ENCODE results near the gene STX5.
"Not testable (repeated sequence)": the region's sequence is repeated elsewhere in the genome, so short reads cannot be mapped to it uniquely, and the experiment has no call there.

STX5 gene

DNA sequence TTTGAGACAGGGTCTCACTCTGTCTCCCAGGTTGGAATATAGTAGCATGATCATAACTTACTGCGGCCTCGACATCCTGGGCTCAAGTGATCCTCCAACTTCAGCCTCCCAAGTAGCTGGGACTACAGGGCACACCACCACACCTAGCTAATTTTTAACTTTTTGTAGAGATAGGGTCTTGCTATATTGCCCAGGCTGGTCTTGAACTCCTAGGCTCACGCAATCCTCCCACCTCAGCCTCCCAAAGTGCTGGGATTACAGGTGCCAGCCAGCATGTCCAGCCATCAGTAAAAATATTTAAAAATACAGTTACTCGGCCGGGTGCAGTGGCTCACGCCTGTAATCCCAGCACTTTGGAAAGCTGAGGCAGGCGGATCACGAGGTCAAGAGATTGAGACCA is 3.7 kb downstream of the STX5 start:
- DNase-seq = not testable (repeated sequence)

DNA sequence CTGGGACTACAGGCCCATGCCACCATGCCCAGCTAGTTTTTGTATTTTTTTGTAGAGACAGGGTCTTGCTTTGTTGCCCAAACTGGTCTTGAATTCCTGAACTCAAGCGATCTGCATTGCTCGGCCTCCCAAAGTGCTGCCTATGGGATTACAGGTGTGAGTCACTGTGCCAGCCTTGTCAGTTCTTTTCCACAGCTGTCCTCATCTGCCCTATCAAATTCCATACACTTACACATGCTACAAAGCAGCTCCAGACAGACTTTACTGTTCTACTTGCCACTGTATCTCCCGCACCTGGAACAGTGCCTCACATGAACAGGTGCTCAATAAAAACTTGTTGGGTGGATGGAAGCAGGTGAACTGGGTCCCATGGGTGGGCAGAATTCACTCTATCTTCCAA is 8.2 kb downstream of the STX5 start:
- no peak for DNase-seq

DNA sequence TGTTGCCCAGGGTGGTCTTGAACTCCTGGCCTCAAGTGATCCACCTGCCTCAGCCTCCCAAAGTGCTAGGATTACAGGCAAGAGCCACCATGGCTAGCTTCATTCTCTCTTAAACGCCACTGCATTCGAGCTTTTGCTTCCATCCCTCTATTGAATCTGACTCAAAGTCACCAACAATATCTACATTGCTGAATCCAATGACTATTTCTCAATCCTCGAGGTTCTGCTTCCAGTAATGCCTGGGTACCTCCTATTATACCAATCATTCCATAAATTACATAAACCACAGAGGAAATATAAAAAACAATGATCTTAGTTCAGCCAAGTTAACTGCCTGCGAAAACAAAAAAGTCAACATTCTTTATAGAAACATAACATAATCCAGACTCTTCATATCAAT is 14.7 kb downstream of the STX5 start:
- DNase-seq = no peak

DNA sequence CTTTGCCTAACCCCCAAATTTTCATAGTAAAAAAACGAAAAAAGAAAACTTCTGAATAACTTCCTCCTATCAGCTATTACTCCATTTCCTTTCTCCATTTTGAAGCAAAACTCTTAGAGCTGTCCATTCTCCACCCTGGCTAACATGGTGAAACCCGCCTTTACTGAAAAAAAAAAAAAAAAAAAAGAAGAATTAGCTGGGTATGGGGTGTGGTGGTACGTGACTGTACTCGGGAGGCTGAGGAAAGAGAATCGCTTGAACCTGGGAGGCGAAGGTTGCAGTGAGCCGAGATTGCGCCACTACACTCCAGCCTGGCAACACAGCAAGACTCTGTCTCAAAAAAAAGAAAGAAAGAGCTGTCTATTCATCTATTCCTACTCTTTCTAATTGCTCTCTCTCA is 15.3 kb downstream of the STX5 start:
- no peak for DNase-seq

DNA sequence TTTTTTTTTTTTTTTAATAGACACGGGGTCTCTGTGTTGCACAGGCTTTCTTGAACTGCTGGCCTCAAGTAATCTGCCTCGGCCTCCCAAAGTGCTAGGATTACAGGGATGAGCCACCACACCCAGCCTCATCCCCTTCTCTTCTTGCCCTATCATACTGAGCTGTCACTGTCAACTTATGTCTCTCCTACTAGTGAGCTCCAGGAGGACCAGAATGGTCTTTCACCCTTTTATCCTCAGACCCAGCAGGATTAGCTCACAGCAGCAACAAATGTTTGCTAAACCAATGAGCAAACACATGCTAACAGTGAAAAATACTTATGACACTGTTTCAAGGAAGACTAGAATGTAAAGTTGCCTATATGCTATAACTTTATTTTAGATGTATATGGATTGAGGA is 20.2 kb downstream of the STX5 start:
- DNase-seq = no peak

DNA sequence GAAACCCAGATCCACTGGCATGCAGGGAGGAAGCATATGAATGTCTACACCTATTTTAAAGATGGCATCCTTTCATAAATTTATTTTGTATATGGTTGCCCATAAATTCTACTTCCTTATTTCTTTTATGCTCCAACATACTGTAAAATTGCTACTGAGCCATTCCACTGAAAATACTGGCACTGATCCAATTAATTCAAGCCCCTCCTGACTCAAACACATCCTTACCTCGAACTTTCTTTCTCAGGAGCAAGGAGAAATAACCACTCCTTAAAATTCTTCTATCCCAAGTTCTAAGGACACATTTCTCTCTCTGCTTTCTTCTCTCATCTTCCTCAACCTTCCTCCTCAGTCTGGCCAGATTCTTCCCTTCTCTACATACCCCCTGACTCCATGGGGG is 21.1 kb downstream of the STX5 start:
- DNase-seq = no peak

DNA sequence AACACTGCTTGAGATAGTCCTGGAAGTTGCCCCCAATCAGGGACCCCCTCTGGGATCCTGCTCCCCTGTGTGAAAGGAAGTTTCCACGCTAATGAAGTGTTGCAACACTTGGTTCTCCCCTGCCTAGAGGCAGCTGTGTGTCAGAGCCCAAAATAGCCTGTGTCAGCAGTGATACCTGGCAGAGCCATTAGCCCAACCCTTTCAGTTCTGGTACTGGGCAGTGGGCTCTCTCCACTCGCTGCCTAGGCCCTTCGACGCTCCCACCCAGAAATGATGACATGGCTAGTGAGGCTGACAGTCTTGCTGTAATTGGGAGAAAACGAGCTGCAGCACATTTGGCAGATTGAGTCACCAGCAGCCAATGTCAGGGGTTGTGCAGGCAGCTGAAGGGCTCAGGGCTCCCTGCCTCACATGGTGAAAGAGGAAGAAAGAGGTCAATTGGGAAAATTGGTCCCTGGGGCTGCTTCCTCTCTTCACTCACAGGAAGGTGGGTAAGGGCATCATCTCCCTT is 25.2 kb downstream of the STX5 start:
- no peak for DNase-seq

DNA sequence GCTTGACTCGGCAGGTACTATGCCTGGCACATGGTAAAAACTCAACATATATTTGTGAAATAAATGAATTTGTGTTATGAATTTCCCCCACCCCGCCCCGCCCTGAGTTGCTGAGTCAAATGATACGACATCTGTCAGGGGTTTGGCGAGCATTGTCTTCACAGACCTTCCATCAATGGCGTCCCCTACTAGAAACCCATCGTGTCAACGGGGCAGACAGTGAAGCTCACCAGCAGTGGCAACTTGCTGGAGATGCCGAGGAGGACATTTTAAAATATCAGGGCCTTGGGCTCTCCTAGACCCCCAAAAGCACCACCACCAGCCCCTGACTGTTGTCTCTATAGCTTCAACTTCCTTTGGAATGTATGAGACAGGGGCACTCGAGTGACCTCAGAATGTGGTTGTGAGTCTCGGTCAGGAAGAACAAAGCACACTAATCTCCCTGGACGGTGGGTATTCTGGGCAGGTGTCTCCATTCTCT is 25.9 kb downstream of the STX5 start:
- no peak for DNase-seq

DNA sequence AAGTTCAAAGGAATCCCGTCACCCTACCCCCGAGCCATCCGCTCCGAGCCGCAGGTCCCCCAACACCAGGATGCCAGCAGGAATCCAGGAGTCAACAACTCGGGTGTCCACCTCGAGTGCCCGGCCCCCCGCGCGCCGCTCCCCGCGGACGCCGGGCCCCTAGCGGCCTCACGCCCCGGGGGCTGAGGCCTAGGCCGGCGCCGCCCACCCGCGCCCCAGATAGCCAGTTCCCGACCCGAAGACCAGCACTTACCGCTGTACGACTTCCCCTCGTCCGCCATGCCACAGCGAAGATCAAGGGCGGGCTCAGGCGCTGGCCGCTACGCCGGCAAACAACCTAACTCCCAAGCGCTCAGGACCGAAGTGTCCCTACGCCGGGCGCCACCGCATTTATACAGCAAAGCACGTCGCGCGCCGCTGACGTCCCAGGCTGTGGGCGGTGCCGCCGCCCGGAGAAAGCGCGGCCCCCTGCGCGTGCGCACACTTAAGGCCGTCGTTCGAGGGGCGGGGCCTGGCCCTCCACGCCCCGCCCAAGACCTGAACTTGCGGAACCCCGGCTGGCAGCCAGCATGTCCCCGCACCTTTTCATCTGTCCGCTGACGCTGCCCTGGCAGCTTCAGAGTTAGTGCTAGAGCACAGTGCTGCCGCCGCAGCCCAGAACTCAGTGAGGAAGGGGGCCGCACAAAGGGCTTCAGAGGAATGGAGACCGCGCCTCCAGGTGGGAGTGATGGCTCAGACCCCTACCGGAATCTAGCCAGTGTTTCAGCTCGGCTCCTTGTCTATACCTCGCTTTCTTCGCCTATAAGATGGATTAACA is 26.6 kb downstream of the STX5 start, which contains the start of gene NXF1:
Gene NXF1 (minus strand): TSS at position 365 of the 817 bp plus-strand sequence. CDS start 84 bp downstream, at position 281.
- peak; percentile 88 for DNase-seq

DNA sequence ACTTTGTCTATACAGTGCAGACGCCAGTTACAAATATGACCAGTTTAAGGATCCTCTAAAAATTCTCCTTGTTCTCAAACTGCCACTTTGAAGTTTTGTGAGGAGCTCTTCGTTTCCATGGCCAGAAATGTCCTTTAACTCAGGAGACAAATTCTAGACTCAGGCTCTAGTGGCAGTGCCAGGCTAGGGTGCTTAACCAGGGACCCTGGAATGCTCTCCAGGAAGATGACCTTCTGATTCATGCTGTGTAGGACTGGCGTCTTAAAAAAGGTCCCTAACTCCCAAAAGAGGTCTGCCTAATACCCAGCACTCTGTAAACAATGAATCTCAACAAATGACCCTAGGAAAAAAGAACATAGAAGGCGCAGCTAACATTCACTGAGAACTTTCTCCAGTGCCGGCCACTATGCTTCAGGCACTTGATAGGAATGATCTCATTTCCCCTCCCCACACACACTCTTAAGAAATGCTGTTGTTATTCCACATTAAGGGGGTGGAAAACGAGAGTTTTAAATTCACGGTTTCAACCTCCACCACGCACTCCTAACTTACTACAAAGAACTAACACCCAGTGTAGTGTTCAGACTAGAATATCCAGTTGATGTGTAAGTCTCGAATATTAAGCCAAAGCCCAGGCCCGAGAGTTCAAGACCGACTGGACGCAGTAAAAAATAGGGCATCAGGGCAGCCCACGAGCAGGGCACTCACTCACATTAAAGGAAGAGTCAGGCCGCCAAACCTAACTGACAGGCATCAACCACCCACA is 27.4 kb downstream of the STX5 start:
- DNase-seq = no peak

DNA sequence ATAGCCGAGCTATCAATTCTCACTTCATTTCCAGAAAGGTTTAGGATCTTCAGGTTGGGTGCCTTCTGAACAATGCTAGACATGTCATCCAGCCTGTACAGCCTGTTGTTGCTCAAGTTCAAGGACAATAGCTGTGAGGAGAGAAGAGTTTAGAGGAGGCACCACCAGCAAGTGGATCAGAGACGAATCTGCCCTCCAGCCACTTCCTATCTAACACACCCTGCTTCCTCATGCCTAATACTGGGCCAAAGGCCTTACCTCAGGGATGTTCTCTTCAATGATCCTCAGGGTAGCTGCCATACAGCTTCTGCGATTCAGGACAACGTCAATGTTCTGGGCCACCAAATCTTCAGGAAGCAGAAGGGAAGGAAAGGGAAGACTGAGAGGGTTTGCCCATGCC is 30.8 kb downstream of the STX5 start:
- DNase-seq = no peak

DNA sequence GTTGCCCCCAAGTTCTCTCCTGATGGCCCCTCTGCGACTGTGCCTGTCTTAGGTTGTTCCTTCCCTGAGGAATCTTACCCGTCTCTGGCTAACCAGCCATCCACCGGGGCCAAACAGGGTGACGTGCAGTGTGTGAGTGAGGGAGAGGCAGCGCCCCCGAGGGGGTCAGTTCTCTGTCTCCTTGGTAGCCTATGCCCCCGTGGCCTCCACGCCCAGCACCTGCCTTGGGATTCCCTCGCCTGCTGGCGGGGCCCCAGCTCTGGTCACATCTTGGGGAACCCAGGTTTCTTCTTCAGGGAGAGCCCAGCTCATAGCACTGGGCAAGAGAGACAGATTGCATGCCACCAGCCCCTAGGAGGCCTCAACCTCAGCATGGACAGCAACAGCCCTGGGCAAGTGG is 32.4 kb downstream of the STX5 start:
- DNase-seq = no peak

DNA sequence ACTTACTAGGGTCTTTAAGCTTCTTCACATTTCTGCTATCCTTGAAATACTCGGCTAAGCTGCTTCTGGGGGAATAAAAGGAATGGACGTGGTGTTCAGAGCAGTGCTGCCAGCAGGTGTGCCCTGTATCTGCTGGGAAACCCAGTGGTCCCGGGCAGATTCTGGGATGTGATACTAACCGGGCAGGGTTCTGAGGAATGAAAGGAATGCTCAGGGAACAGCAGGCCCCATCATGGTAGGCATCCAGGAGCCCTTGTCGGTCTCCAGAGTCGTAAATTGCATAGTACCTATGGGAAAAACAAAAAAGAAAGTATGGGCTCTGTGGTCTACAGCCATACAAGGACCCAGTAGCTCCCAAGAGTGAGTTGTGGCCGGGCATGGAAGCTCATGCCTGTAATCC is 35.6 kb downstream of the STX5 start:
- no peak for DNase-seq

DNA sequence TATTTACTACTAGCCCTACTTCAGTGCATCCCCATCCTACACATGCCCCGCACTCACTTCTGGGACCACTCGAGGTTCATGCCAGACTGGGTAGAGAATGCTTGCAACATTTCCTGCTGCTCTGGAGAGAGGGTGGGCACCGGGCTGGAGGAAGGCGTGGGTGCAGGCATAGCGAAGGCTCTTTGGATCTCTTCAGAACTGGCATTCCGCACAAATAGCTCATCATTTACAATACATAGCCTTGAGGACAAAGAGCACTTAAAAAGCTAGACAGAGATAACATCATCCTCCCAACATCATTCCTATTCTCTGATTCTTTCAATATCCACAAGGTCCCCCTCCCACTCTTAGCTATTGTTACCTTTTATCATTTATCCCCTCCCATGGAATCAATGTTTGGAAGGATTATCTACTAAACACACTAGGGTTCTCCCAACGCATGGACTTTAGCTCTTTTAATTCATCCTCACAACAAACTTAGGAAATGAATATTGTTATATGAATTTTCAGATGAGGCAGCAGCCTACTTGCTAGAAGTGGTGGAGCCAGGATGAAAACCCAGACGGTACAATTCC is 37.6 kb downstream of the STX5 start:
- DNase-seq = no peak

DNA sequence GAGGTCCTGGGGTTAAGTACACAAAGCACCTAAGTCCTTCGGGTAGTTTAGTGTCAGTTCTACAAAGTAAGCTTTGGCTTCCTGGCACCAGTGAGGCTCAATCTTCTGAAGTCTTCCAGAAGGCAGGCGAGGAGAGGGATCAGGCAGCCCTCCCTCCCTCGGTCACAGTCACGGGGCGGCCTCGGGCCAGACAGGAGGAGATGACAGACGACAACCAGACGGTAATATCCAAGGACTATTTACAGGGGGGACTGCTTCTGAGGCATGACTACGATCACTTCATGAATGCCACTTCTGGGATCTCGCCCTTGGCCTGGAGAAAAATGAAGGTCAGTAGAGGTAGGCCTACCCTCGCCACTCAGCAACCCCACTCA is 39.7 kb downstream of the STX5 start:
- peak; percentile 39 for DNase-seq

DNA sequence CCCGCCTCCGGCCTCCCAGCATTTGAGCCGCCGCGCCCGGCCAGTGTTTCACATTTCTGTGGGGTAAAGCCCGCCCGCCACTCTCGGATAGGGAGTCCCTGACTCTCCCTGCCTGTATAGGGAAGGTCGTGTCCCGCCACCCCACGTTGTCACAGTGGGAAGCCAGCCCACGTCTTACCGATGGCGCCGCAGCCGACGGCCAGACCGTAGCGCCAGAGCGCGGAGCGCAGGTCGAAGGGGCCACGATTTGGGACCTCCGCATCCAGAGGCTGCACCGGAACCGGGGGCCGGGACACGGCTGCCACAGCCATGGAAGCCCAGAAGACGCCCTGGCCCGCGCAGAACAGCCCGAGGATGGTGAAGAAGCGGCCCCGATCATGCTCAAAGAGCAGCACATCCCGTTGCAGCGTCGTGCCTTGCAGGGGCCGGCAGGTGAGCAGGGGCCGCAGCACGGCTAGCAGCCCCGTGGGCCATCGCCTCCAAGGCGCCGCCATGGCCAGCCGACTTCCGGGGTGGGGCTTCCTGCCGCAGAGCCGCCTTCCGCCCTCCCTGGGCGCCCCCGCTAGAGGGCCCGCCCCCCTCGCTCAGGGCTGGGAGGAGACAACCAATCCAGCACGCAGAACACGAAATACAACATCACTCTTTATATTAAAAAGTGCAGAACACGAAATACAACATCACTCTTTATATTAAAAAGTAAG is 40.2 kb downstream of the STX5 start, which contains the start of gene TMEM223:
Gene TMEM223 (minus strand): TSS at position 506 of the 701 bp plus-strand sequence. CDS start 12 bp downstream, at position 494.
- peak; percentile 66 for DNase-seq

DNA sequence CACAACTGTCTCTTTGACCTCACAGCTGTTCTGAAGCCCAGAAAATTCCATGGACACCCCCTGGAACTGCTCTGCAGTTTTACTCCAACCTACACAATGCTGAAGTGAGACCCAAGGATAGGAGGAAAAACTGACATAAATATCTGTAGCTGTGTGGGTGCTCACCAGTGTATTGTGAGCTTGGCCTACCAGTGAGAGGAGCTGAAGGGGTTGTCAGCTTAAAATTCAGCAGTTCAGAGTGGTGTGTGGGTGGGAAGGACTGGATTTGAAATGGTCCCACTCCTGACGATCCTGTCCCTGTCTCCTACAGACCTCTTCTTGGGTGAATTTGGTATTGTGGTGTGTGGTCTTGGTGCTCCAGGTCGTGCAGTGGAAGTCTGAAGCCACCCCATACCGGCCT is 42.3 kb downstream of the STX5 start:
- no peak for DNase-seq

DNA sequence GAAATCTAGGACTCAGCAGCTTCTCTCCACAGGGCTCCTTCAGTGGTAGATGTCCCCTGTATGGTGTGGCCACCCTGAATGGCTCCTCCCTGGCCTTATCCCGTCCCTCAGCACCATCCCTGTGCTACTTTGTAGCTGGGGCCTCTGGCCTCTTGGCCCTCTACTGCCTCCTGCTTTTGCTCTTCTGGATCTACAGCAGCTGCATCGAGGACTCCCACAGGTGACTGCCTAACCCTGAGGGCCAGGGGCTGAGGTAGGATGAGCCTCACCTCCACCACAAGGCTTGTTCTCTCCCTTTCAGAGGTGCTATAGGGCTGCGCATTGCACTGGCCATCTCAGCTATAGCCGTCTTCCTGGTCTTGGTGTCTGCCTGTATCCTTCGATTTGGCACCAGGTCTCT is 42.9 kb downstream of the STX5 start:
- no peak for DNase-seq

DNA sequence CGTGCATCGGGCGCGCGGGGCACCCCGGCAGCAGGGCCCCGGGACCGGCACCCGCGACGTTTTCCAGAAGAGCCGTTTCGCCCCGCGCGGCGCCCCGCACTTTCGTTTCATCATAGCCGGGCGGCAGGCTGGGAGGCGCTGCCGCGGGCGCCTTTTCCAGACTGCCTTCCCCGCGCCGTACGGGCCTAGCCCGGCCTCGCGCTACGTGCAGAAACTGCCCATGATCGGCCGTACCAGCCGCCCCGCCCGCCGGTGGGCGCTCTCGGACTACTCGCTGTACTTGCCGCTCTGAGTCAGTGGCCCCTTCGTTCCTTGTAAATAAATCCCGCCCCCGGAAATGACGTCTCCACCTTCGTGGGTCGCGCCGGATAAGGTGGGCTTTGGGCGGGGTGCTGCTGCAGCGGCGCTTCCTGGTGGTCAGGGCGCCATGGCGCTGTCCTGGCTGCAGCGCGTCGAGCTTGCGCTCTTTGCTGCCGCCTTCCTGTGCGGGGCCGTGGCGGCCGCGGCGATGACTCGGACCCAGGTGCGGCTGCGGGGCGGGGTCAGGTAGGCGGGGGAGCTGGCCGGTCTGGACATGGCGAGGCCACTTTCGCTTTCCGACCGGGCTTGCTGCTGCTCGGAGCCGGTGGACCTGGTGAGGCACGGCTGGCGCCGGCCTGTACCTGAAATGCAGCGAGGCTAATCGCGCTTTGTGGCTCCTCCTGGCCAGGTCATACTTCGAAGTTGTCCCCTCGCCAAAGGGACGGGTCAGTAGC is 44.7 kb downstream of the STX5 start, which contains the start of gene TMEM179B:
Gene TMEM179B (plus strand): TSS at position 398 of the 755 bp plus-strand sequence. CDS start 30 bp downstream, at position 428.
- DNase-seq = peak; percentile 95

DNA sequence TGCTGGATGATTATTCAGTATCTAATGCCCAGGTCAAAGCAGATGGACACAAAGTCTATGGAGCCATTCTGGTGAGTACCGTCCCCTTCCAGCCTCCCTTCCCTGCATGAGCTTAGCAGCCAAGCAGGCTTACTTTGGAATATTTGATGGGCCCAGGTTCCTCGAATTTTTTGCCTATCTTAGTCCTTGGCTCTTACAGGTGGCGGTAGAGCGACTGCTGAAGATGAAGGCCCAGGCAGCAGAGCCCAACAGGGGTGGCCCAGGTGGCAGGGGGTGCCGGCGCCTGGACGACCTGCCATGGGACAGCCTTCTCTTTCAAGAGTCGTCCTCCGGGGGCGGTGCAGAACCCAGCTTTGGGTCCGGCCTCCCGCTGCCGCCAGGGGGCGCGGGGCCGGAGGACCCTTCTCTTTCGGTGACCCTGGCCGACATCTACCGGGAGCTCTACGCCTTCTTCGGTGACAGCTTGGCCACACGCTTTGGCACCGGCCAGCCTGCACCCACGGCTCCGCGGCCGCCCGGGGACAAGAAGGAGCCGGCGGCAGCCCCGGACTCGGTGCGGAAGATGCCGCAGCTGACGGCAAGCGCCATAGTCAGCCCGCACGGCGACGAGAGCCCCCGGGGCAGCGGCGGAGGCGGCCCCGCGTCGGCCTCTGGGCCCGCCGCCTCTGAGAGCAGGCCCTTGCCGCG is 45.4 kb downstream of the STX5 start:
- DNase-seq = peak; percentile 60

DNA sequence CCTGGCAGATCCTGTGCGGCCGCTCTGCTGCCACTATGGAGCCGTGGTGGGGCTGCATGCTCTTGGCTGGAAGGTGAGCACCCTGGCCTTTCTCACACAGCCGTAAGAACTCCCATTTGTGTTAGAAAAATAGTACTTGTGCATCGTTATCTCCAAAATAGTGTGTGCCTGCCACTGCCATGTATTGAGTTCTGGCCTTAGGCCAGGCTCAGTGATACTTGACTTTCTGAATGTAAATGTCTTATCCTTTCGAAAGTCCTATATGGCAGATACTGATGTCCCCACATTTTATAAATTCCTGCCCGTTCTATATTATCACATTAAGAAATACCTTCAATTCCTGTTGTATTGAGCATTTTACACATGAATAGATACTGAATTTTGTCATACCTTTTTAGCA is 49.1 kb downstream of the STX5 start:
- no peak for DNase-seq

Data from DMS79 (cell line).